ENCODE measurements around the gene MAD2L1BP.

MAD2L1BP gene

DNA sequence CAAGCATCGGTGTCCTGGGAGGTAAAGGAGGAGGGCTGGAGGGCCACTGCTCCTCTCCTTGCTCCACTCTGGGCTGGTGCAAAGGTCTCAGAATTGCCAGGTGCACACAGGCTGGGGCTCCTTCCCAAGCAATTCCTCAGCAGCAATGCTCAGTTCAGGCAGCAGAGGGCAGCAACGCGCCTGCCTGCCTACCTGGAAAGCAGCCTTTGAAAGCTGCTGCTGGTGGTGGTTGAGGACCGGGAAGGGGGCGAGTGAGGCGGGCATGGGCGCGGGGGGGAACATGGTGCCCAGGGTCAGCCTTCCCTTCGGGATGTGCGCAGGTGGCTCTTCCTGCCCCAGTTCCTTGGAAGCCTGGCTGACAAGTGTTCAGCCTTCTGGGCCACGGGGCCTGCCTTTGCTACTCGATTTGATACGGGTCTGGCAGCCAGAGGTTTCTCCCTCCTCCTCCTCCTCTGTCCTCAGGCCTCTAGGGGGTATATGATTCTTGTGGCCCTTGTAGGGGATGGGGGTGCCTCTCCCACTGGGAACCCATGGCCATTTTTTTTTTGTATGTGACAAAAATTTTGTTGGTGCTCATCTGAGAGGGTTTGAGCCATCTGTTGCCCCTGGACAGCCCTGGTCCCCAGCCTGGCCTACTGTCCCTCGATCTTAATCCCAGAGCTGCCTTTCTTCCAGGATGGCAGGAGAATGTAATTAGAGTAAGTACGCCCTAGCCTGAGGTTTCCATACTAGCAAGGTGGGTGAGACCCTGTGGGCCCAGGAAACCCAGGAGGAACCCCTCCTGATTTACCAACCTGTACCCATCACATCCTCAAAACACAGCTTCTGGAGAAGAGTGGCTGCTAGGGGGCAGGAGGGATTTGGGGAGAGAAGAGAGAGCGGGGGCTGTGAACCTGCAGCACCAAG is 31.9 kb downstream of the MAD2L1BP start:
- DNase-seq, result peak; percentile 61 to 74

DNA sequence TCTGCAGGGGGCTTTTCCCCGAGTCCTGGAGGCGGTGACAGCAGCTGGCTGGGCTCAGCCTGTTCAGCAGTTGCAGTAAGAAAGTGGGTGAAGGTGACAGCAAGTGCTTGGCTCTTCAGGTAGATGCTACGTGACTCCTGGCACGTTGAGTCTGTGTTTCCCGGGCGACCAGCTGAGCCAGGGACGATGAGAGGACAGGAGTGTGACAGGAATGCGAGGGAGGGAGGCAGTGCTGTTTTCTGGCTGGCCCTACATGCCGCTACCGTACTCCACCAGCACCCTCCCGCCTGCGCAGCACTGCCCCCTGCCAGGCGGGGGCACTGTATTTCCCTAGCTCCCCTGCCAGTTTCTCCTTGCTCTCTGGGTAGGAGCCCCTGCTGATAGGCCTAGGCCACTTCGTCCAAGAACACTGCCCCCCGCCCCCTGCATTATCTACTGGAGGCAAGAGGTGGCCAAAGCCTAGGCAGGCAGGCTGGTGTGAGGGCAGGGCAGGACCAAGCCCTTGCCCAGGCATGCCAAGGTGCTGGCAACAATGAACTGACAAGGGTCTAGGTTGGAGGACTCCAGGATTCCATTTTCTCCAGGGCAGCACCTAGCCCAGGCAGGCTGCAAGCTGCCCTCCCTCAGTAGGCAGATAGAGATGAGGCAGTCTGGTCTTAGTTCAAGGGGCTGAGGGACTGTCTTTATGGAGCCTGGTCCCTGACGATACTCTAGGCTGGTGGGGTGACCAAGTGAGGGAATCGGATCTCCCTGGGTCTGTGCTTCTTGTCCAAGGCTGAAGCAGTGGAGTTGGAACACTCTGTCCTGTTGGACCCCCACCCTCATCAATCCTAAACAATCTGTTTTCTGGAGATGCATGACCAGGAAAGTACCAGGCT is 32.8 kb downstream of the MAD2L1BP start:
- DNase-seq, result no peak

DNA sequence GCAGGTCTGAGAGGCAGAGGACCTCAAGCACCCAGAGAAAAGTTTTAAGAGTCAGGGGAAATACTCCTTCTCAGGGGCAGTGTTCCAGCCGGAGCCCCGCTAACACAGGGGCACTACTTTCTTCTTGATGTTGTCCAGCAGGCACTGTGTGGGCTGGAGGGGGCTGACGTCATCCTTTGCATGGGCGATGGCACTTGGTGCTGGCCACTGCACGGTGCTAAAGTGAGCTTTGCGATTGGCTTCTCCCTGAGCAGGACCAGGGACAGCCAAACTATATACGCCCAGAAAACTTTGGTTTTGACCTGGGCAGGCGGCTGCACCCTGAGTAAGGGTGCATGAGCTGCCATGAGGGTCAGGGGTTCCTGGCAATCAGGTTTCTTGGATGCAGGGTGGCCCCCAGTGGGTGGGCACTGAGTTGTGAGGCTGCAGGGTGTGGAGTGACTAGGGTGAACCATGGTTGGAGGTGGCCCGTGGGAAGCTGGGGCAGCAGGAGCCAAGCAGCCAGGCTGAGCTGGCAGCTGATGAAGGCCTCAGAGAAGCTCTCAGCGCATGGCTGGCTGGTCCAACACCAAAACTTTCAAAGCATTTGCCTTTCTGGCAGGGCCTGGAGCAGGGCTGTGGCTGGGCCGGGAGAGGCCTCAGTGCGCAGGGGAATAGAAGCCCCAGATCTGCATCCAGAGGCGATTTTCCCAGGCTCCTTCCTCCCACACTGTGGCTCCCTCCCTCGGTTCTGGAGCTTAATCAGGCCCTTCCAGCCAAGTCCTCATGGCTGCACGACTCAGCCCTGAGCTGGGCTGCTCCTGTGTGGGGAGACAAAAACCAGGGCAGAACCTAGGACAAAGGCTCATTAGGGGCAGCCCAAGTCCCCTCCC is 33.6 kb downstream of the MAD2L1BP start:
- peak in 1 of 2 experiments; percentile 58 for DNase-seq

DNA sequence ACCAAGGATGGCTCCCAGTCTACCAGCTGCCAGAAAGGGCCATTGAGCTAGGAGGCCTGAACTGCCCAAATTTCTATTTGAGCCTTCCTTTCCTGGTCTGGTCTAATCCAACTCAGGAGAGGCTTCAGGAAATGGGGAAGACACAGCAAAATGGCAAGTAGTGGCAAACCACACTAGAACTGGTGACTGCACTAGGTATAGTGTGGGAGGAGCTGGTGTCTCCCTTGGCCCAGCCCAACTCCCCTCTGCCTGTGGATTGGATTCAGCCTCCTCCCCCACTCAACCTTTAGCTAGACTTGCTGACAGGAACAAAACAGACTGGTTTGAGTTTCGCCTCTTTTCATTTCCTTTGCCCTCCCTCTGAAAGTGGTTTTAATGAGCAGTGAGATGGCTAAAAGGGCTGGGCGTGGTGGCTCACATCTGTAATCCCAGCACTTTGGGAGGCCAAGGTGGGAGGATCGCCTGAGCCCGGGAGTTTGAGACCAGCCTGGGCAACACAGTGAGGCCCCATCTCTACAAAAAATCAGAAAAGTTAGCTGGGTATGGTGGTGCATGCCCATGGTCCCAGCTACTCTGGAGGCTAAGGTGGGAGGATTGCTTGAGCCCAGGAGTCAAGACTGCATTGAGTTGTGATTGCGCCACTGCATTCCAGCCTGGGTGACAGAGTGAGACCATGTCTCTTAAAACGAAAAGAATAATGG is 34.4 kb downstream of the MAD2L1BP start:
- no peak for DNase-seq

DNA sequence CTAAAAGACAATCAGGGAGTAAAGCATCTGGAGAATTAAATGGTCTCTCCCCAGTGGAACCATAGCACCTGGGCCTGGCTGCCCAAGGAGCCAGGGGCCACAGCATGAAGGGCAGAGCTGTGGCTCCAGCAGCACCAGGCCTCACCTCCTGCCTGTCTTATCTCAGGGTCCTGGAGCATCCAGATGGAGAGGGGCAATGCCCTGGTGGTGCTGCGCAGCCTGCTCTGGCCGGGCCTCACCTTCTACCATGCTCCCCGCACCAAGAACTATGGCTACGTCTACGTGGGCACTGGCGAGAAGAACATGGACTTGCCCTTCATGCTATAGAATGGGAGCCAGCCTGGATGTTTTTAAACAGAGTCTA is 35.0 kb downstream of the MAD2L1BP start:
- no peak for DNase-seq

DNA sequence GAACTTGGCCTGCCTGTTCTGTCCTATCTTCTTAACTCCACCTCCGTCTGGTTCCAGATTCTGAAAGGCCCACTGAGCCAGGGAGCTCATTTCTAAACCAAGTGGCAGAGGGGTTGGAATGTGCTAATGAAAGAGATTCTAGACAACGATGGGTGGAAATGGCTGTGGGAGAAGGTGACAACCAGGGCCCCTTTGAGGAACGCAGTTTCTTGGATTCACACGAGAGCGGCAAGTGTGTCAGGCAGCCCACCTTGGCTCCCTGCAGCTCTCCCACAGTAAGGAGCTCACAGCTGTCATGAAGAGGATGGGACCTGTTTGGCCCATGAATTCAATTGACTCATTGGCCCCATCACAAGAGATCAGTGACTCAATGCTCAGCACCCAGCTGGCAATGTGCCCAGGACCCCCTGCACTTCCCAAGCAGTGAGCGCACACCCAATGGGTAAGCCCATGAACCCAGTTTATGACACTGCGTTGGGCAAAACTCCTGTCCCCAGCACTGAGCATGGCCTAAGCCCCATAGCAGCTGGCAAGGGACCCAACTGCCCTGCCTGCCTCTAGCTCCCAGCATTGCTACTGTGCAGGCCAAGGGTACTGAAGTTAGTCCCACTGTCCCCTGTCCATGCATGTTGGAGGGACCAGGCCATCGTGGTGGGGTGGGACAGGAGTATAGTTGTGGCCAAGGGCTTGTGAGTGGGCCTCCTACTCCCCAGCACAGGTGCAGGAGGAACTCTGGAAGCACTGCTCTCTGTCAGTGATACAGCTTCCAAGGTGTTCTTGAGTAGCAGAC is 35.6 kb downstream of the MAD2L1BP start:
- DNase-seq, result no peak

DNA sequence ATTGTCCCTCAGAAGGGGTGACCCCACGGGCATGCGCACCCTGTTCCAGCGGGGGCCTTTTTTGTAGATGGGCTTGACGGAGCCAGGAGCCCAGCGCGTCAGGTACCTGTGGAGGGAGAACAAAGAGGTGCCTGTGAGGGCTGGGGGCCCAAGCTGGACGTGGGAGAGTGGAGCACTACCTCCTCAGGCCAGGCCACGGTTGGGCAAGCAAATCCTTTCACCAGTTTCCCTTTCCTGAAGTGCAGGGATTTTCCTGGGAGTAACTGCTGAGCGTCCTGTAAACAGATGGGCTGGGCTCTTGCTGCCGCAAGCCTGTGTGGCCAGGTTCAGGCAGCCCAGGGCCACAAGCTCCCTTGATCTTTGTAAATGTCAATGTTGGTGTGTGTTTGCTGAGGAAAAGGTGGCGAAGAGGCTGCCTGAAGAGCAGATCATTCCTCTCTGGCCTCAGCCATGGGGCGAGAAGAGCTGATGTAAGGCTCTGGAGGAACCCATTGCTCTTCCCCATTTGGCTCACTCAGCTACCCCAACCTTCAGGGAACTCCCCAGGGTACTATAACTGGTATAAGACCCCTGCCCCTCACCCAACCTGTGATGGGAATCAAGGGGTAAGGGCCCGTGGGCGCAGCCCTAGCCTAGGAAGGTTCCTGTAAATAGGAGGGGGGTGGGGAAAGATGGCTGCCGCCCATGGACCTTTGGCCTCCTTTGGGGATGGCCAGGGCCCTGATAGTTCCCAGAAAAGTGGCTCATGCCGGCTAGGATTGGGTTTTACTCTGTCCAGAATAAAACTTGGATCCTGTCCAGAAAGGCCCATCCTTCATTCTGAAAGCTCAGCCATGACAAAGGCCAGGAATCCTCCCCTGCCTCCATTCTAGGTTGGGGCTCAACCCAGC is 36.4 kb downstream of the MAD2L1BP start:
- DNase-seq, result peak in 1 of 2 experiments; percentile 53

DNA sequence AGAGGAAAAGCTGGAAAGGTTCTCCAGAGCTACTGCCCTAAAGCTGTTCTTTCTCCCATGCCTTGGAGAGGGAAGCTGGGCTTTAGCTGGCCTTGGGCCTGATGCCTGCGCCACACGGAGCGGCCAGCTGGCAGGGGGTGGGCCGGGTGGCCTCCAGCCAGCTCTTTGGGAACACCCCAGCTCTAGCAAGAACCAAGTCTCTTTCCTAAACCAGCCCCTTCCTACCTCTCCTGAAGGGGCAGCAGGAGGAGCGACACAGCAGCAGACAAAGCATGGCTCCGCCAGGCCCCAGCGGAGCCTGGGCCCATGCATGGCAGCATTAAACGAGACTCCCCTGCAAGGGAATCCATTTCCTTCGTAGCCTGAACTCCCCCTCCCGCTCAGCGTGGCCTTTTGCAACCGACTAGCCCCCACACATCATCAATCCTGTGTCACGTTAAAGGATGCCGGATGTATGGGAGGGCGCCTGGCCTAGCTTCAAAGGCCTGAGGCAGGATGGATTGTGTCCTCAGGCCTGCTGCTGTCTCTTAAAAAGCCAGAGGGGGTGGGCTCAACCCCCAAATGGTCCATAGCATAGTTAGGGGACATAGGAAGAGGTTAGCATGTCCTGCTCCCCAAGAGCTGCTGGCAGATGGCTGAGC is 37.9 kb downstream of the MAD2L1BP start:
- DNase-seq, result peak; percentile 56 to 87

DNA sequence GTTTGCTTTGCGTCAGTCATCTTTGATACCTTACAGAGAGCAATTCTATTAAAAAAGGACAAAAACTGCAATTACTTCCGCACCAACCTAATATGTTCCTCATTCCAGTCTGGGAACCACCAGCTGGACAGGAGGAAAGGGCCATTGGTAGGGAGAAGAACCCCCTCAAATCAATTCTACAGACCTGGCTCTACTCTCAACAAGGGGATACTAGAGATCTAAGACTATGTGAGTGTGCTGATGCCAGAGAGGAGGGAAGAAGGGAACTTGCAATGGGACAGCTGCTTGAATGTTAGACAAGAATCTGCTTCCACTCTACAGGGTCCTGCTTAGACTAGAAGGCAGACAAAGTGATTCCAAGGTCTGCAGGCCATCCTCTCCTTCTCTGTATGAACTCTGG is 38.7 kb downstream of the MAD2L1BP start:
- no peak for DNase-seq

DNA sequence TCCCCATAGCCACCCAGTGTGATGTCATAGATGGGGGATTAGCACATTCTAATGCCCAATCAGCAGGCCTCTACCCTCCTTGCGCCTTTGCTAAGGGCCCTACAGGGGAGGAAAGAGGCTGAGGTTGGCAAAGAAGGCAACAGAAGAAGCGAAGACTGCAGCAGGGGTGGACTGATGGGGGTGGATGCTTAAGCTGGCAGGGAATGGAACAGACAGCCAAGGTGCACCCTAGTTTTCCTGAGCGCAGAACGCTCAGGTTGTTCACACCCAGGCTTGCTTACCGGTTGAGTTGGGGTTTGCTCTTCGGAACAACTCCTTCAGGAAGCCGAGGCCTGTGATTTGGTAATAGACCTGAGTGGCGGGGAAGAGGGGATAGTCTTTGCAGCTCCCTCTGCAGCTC is 39.3 kb downstream of the MAD2L1BP start:
- no peak for DNase-seq

DNA sequence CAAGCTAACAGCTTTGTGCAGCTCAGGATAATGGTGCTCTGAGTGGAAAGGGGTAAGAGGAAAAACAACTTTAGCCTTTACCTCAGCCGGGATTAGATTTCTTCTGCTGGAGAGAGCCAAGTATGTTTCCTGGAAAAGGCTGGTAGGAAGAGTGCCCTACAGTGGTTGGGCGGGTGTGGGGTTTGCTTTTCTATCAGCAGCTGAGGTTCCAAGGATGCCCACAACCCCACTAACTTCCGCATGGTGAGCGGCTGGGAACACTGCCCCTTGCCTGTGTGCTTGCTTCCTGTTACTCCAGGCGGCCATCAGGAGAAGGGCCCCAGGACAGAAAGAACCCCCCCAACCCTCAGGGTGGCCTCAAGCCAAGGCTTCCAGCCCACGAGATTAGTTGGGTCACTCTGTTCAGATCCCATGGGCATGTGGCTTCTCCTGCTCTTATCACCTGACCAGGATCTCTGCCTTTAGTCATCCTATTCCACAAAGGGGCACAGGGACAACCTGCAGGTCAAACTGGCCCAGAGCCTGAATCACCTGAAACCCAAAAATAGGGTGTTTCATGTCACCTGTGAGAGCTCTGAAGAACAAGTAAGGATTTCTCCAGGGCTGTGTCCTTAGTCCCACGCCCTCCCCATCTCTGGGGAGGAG is 41.4 kb downstream of the MAD2L1BP start:
- no peak for DNase-seq

DNA sequence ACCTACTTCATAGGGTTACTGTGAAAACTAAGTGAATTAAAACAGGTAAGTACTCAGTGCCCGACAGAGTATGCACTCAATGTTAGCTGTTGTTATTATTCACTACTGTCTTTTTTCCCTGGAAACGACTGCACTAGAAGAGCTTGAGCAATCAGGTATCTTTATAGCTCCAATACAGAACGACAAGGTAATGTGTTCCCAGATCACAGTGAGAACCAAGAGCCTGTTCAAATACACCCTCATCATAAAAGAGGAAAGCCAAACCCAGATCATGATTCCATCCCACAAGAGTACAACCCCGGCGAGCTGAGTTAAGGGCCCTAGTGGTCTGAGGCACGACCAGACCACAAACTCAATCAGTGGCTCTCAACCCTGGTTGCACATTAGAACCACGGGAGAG is 42.1 kb downstream of the MAD2L1BP start:
- no peak for DNase-seq

DNA sequence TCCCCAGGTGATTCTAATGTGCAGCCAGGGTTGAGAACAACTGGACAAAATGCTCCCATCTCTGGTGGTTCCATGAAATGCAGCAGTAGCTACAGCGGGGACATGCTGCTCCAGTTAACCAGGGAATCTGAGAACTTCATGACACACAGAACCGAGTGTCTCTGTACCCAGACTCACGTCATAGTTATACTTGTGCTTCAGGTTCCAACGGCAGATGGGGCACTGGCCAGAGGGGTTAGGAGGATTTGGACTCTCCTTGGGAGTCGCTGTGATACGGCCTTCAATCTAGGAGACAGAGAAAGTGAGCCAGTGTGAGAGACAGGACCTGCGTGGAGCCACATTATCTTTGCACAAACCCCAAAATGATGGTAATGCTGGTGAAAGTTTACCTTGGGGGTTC is 42.7 kb downstream of the MAD2L1BP start:
- no peak for DNase-seq

DNA sequence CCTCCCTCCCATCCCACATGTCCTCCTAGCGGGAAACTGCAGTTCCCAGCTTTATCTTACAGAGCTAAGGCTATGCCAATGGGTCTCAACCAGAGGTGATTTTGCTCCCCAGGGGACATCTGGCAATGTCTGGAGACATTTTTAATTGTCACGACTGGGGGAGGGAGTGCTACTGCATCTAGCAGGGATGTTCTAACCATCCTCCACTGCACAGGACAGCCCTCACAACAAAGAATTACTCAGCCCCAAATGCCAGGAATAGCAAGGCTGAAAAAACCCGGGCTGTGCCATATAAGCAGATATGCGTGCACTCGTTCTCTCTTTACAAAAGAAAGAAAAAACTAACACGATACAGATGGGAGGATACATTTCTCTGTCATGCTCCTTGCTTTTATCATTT is 43.4 kb downstream of the MAD2L1BP start:
- no peak for DNase-seq

DNA sequence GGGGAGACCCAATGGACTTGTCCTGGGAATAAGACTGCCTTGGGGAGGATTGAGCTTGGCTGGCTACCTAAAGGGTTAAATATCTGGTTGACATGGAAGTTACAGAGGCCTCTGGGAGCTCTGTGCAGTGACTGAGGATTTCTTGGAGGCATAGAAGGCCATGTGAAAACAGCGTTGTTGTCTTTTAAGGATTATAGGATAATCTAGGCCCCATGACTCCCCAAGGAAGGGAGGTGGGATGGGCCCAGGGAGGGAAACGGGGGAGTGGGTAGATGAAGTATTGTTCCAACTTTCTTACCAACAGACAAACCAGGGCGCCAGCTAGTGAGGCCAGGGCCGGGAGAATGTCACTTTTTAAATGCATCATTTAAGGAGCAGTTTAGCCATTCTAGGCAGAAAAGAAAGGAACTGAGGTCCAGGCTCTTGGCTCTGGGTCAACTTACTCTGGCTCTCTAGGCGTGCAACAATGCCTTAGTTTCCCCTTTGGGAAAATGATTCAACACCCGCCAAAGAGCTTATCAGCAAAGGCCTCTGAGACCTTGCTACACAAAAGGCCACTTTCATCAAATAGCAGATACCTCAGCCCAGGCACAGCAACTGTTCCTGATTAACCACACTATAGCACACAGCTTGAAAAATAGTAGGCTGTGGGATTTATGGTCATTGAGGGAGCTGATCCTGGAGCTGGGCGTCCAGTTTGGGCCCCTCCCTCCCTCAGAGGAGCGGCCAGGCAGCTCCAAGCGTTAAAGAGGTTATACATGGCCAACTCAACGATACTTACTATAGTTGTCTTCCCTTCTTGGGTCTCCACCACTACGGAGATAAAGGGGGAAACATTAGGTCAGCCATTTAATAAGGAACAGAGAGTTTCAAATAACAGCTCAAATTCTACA is 44.9 kb downstream of the MAD2L1BP start:
- DNase-seq, result no peak

DNA sequence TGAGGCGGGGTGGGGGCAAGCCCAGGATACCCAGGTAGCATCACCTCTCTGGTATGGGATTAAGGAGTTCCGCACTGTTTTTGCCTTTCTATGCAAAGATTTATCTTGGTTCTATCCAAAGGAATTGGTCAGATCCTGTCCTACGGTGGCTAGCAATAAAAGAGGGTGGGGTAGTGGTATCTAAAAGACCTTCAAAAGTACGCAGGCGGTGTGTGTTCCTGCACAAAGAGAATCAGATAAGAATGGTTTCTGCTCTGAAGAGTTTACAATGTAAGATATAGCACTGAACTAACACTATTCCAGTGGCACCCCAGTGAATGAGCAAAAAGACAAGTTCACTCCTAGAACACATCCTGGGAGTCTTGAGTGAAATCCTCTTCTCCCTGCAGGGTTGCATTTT is 45.7 kb downstream of the MAD2L1BP start:
- no peak for DNase-seq

DNA sequence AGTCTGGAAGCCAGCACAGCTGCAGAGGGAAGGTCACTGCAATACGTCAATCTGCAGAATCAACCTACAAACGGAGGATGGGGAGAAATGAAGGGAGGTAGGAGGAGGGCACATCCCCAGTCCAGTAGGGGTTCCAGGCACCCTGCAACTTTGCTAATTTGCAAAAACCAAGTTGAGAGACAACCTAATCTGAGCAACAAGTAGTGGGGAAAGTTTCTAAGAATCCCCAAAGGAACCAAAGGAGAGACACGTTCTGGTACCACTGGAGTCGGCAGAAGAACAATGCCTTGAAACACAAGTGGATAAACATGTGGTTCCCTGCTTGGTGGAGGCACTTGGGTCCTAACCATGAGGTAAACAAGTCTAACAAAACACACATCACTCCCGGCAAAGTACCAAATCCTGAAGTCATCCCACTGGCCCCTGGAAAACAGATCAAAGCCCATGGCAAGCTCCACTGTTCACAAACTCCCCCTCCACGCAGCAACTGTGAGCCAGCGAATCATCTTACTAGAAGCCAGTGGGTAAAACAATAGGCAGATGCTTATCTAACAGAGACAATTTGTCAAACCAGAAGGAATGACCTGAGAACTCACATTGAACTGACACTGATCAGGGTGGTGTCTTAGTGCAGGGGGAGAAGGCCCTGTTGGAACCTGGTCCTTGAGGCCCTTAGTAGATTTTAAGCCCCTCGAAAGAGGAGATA is 47.2 kb downstream of the MAD2L1BP start:
- DNase-seq, result no peak
